ENCODE data around the gene ZGPAT. TPM values are rescaled to one million over a fixed set of nuclear protein-coding genes. Genes with fewer than 3 reads are reported as not detected.

The ZGPAT gene
- total RNA-seq, 2 experiments from 2014 or later, result 22.4 to 22.5 TPM

- Mint-ChIP-seq H3K9me3 (no peaks in the 10 kb centered on the region), H3K36me3 (ENCODE audit: low read depth) (peaks cover 21% of the 10 kb centered on the region), H3K27ac (no peak overlapping the region), H3K4me3 (no peak overlapping the region), H3K4me1 (ENCODE audit: low read depth) (peaks cover 29% of the 10 kb centered on the region), H3K27me3 (no peaks in the 10 kb centered on the region)
- POLR2A ChIA-PET, result no interaction called here
- TF ChIP-seq CTCF (IDR thresholded peaks at IDR 0.05), result no peak
- intact Hi-C loops (cut with micrococcal nuclease), result no loop called here
- DNase-seq (no peak), ATAC-seq (no peak)
- CTCF ChIA-PET, result no interaction called here
Observed at GRCh38 chr20:63732118-63733095, 24.6 kb downstream of the ZGPAT start.

- no peak for ATAC-seq
- no peaks in the 10 kb centered on the region for H3K9me3 Mint-ChIP-seq
- H3K27me3 Mint-ChIP-seq, result no peaks in the 10 kb centered on the region
- peaks cover 18% of the 10 kb centered on the region for H3K36me3 Mint-ChIP-seq (ENCODE audit: low read depth)
- H3K4me1 Mint-ChIP-seq (ENCODE audit: low read depth), result peaks cover 24% of the 10 kb centered on the region
- no peak for DNase-seq
- intact Hi-C loops (cut with micrococcal nuclease), result no loop called here
- no peak for TF ChIP-seq CTCF (IDR thresholded peaks at IDR 0.05)
- no peak overlapping the region for H3K27ac Mint-ChIP-seq
- POLR2A ChIA-PET, result no interaction called here
- CTCF ChIA-PET, result no interaction called here
- no peak overlapping the region for H3K4me3 Mint-ChIP-seq
Observed at GRCh38 chr20:63733117-63733516, 25.3 kb downstream of the ZGPAT start.

GRCh38 chr20:63733579-63734081 is 25.8 kb downstream of the ZGPAT start:
- H3K9me3 Mint-ChIP-seq, result no peaks in the 10 kb centered on the region
- ChIA-PET CTCF (no interaction called here), POLR2A (interaction anchor here (1.1 kb wide), 1 partner anchor 34 kb away, joined by 4 read pairs; no protein-coding TSS in a partner anchor)
- H3K36me3 Mint-ChIP-seq (ENCODE audit: low read depth), result peaks cover 13% of the 10 kb centered on the region
- DNase-seq, result no peak
- H3K4me3 Mint-ChIP-seq, result no peak overlapping the region
- ATAC-seq, result no peak
- no peaks in the 10 kb centered on the region for H3K27me3 Mint-ChIP-seq
- no peak overlapping the region for H3K27ac Mint-ChIP-seq
- no peak for TF ChIP-seq CTCF (IDR thresholded peaks at IDR 0.05)
- intact Hi-C loops (cut with micrococcal nuclease), result no loop called here
- peaks cover 24% of the 10 kb centered on the region for H3K4me1 Mint-ChIP-seq (ENCODE audit: low read depth)

DNA sequence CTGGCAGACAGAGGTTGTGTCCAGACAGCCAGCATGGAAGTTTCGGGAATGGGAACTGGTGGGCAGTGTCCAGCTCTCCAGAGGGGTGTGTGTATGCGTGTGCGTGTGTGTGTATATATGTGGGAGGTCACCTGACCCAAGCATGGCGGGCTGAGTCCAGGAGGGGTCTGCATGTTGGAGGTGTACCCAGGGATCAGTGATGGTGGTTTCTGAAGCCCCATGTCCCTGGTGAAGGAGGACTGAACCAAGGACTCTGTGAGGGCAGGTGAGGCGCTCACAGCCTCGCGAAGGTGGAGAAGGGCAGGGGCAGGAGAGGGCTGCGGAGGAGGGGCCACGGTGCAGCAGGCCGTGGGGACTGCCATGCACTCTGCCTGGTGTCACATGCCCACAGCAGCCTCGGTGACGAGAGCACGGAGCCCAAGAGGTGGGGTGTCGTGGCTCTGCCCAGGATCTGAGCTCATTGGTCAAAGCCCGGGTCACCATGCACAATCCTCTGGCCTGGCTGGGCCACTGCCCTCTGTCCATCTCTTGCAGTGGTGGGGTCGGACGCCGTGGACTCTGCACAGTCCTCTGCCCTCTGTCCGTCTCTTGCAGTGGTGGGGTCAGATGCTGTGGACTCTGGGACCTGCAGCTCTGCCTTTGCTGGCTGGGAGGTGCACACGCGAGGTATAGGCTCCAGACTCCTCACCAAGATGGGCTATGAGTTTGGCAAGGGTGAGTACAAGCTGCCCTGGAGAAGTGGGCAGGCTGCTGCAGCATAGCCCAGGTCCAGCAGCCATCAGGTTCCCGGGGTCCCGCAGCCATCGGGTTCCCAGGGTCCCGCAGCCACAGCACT is 26.5 kb downstream of the ZGPAT start:
- H3K27me3 Mint-ChIP-seq, result no peaks in the 10 kb centered on the region
- H3K4me1 Mint-ChIP-seq (ENCODE audit: low read depth), result peaks cover 24% of the 10 kb centered on the region
- H3K9me3 Mint-ChIP-seq, result no peaks in the 10 kb centered on the region
- ATAC-seq, result no peak
- DNase-seq, result no peak
- peaks cover 11% of the 10 kb centered on the region for H3K36me3 Mint-ChIP-seq (ENCODE audit: low read depth)
- no peak overlapping the region for H3K4me3 Mint-ChIP-seq
- ChIA-PET POLR2A (interaction anchor here (0.8 to 1.1 kb wide), 2 partner anchors 26 to 35 kb away, joined by 3 to 4 read pairs; partner anchors contain the start of genes ARFRP1 and ZGPAT), CTCF (no interaction called here)
- TF ChIP-seq CTCF (IDR thresholded peaks at IDR 0.05), result no peak
- no peak overlapping the region for H3K27ac Mint-ChIP-seq
- intact Hi-C loops (cut with micrococcal nuclease), result no loop called here

Data from activated CD8-positive, alpha-beta T cell treated with anti-CD3 and anti-CD28 coated beads for 36 hours (primary cell).